Effector memory CD4-positive, alpha-beta T cell (primary cell): ENCODE data around the gene KRT71.

ENCODE experiments used
- DNase-seq, 3 donors: peaks; one replicate each; pipeline ENCODE4 v3.0.0-alpha.2; 2020
- H3K27ac ChIP-seq: 2 replicates; pipeline ENCODE4 v1.7.0; 2013; ENCODE audit warnings: mild to moderate bottlenecking, low read length, moderate library complexity; ENCODE audit not compliant: insufficient read depth, poor library complexity, severe bottlenecking
- H3K27me3 ChIP-seq: replicated peaks from 2 replicates; pipeline ENCODE4 v1.7.0; 2013; ENCODE audit warnings: mild to moderate bottlenecking, low read length; ENCODE audit not compliant: insufficient read depth, control insufficient read depth, poor library complexity, severe bottlenecking
- H3K36me3 ChIP-seq: 2 replicates; pipeline ENCODE4 v1.7.0; 2013; ENCODE audit warnings: mild to moderate bottlenecking, low read length, moderate library complexity; ENCODE audit not compliant: control insufficient read depth, insufficient read depth
- H3K4me1 ChIP-seq: 2 replicates; pipeline ENCODE4 v1.7.0; 2013; ENCODE audit warnings: low read length, mild to moderate bottlenecking; ENCODE audit not compliant: control insufficient read depth, insufficient read depth, poor library complexity, severe bottlenecking
- H3K4me3 ChIP-seq: 2 replicates; pipeline ENCODE4 v1.7.0; 2013; ENCODE audit warnings: low read length, low read depth, mild to moderate bottlenecking; ENCODE audit not compliant: insufficient read depth, poor library complexity, severe bottlenecking
- H3K9me3 ChIP-seq: 2 replicates; pipeline ENCODE4 v1.7.0; 2013; ENCODE audit warnings: mild to moderate bottlenecking, low read length, moderate library complexity; ENCODE audit not compliant: control insufficient read depth

The KRT71 gene

GRCh38 chr12:52525661-52526499 is 27.1 kb downstream of the KRT71 start:
- Histone ChIP-seq H3K27ac (no peak overlapping the region), H3K27me3 (no peaks in the 10 kb centered on the region), H3K4me3 (no peak overlapping the region), H3K9me3 (no peaks in the 10 kb centered on the region), H3K36me3 (no peaks in the 10 kb centered on the region), H3K4me1 (no peaks in the 10 kb centered on the region)
- no peak for DNase-seq

- Histone ChIP-seq H3K4me1 (no peaks in the 10 kb centered on the region), H3K9me3 (no peaks in the 10 kb centered on the region), H3K27me3 (no peaks in the 10 kb centered on the region), H3K27ac (no peak overlapping the region), H3K36me3 (no peaks in the 10 kb centered on the region), H3K4me3 (no peak overlapping the region)
- no peak for DNase-seq
Measured at GRCh38 chr12:52524898-52525591, 27.9 kb downstream of the KRT71 start.

DNA sequence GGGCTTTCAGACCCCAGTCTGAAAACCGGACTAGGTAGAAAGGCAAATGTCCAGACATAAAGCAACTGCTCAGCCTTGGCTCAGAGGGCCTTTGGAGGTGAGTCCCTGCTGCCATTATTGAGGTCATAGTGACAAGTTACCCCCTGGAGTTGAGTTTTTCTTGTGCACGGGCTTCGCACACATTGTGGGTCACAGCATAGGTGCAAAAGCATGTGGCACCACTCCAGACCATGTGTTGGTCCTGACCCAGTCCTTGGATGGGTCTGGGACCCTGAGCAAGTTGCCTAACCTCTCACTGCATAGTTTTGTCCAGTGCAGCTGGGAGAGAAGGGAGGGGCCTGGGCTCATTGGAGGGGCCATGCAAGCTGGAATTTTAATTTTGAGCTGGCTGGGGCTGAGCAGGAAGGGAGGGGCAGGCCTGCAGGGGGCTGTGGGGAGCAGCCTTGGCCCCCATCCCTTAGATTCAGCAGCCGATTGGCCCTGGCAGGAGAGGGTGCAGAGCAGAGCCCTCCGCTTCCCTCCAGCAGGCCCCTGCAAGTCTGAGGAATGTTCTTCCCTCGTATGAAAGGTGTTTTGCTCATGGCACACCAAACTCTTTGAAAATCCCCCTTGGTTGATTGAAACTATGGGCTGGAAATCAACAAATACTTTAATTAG is 28.6 kb downstream of the KRT71 start:
- Histone ChIP-seq H3K36me3 (no peaks in the 10 kb centered on the region), H3K4me1 (no peaks in the 10 kb centered on the region), H3K27ac (no peak overlapping the region), H3K27me3 (no peaks in the 10 kb centered on the region), H3K9me3 (no peaks in the 10 kb centered on the region), H3K4me3 (no peak overlapping the region)
- DNase-seq, result no peak

- DNase-seq, result no peak
- Histone ChIP-seq H3K36me3 (no peaks in the 10 kb centered on the region), H3K27me3 (no peaks in the 10 kb centered on the region), H3K27ac (no peak overlapping the region), H3K4me1 (no peaks in the 10 kb centered on the region), H3K4me3 (no peak overlapping the region), H3K9me3 (no peaks in the 10 kb centered on the region)
Measured at GRCh38 chr12:52523824-52524223, 29.1 kb downstream of the KRT71 start.

DNA sequence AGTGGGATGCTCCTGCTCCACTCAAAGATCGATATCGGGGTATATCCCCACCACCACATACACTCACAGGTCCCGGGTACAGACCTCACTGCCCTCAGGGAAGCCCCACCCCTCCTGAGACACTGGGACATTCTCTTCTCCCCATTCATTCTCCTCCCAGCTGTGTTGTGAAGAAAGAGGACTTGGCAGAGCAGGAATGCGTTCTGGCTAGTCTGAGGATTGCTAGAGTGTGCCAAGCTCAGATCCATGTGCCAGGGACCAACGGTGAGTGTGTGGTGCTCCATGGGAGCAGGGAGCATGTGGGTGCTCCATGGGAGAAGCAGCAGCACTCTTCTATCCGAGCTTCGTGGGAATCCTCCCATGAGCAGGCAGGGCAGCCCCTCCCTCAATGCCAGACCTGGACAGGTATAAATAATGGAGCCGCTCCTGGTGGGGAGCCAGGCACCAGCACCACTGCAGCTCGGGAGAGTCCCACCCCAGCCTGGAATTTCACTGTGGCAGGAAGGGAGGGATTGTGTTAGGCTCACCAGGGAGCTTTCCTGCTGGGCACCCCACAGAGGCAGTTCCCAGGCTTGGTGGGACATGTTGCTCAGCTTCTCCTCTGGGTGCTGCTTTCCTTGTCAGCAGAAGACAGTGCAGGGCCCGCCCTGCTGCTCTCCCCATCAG is 30.5 kb downstream of the KRT71 start:
- DNase-seq, result no peak
- H3K4me1 ChIP-seq, result no peaks in the 10 kb centered on the region
- H3K36me3 ChIP-seq, result no peaks in the 10 kb centered on the region
- no peak overlapping the region for H3K4me3 ChIP-seq
- H3K9me3 ChIP-seq, result no peaks in the 10 kb centered on the region
- H3K27me3 ChIP-seq, result no peaks in the 10 kb centered on the region
- H3K27ac ChIP-seq, result no peak overlapping the region

GRCh38 chr12:52521568-52522266 is 31.2 kb downstream of the KRT71 start:
- Histone ChIP-seq H3K27ac (no peak overlapping the region), H3K27me3 (no peaks in the 10 kb centered on the region), H3K4me3 (no peak overlapping the region), H3K4me1 (no peaks in the 10 kb centered on the region), H3K36me3 (no peaks in the 10 kb centered on the region), H3K9me3 (no peaks in the 10 kb centered on the region)
- DNase-seq, result no peak

DNA sequence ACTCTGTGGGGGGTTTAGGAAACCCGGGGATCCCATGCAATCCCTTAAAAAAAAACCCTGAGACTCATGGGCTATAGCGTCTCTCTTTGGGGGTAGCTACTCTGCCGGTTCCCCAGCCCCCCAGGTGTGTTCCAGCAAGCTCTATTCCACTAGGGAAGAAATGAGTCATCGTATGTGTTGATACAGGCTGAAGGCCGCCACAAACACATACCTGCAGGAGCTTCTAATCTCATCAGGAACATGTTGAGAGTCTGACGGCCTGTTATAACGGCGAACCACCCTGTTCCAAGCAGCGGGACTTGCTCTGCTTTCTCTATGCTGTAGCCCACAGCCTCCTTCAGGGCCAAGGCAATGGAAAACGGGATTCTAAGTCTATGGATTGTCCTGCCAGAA is 31.8 kb downstream of the KRT71 start:
- DNase-seq, result no peak
- no peak overlapping the region for H3K4me3 ChIP-seq
- H3K27ac ChIP-seq, result no peak overlapping the region
- no peaks in the 10 kb centered on the region for H3K27me3 ChIP-seq
- H3K36me3 ChIP-seq, result no peaks in the 10 kb centered on the region
- no peaks in the 10 kb centered on the region for H3K4me1 ChIP-seq
- H3K9me3 ChIP-seq, result no peaks in the 10 kb centered on the region

DNA sequence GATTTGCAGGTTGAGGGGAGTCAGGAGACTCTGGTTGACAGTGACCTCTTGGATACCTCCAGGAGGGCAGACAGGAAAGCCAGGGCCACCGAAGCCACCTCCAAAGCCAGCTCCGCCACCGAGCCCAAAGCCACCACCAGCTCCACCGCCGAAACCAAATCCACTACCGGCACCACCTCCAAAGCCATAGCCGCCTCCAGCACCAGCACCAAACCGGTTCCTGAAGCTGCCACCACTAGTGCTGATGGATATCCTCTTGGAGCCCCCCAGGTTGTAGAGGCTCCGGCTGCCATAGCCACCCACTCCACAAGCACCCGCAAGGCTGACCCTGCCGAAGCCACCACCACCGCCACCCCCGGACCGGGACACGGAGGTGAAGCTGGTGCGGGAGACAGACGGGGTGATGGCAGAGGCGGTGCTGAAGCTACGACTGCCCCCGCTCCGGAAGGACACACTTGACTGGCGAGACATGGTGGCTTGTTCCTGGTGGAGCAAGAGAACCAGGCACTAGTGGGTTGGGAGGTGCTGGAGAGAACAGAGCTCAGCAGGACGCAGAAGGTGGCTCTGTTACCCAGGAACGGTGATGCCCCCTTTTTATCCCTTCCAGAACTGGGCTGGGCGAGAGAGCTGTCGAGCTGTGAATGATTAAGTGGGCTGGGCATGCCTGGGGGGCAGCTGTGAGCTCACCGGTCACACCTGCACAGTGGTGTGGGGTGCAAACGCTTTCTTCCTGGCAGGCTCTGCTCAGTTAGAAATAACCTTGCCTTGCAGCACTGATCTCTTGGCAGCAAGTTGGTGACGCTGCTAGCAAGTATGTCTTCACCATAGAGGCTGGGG is 32.9 kb downstream of the KRT71 start, which contains the start of gene KRT5:
KRT5 (minus strand) TSS at position 569 of the 837 bp plus-strand sequence; CDS start at position 471, 98 bp downstream.
- H3K27ac ChIP-seq, result no peak within 1 kb of the TSS
- H3K4me3 ChIP-seq, result no peak within 1 kb of the TSS
- H3K9me3 ChIP-seq, result no peaks in the 10 kb centered on the region
- no peaks in the 10 kb centered on the region for H3K36me3 ChIP-seq
- no peak for DNase-seq
- no peaks in the 10 kb centered on the region for H3K4me1 ChIP-seq
- H3K27me3 ChIP-seq, result no peaks in the 10 kb centered on the region

DNA sequence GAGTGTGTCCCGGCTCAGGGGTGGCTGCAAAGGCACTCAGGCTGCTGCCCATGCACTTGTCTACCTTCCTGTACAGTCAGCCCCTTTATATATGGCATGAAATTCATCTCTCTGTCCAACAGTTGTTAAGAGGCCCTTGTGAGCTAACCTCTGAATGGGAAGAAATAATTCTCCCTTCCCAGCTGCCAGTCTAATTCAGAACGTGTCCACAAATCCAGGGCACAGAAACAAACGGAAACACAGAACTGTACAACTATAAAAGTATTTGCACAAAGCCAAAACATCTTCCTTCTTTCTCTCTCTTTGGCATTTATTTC is 33.6 kb downstream of the KRT71 start:
- Histone ChIP-seq H3K27me3 (no peaks in the 10 kb centered on the region), H3K4me3 (no peak overlapping the region), H3K27ac (no peak overlapping the region), H3K36me3 (no peaks in the 10 kb centered on the region), H3K9me3 (no peaks in the 10 kb centered on the region), H3K4me1 (no peaks in the 10 kb centered on the region)
- DNase-seq, result no peak
